SK-N-SH treated with all-trans-retinoic acid at 6 μM for 48 hours (cell line): ENCODE measurements around the gene WNT7A.

Experiments
- ARNTL ChIP-seq: fragments of 450-650 bp; formaldehyde crosslinking; IDR thresholded peaks from 2 replicates; pipeline ENCODE4 v1.5.0; 2020; ENCODE audit warnings: low read depth, mild to moderate bottlenecking, moderate library complexity, borderline replicate concordance
- CREB5 ChIP-seq: fragments of 250-450 bp; sonication (Bioruptor Pico); IDR thresholded peaks from 2 replicates; pipeline ENCODE4 v1.5.1; 2020; ENCODE audit warnings: low read depth, mild to moderate bottlenecking, moderate library complexity
- CSDC2 ChIP-seq: fragments of 250-450 bp; sonication (Bioruptor Pico); IDR thresholded peaks from 2 replicates; pipeline ENCODE4 v1.5.0; 2020; ENCODE audit warnings: mild to moderate bottlenecking, moderate library complexity
- CSRNP3 ChIP-seq: fragments of 250-450 bp; sonication (Bioruptor Pico); IDR thresholded peaks from 2 replicates; pipeline ENCODE4 v1.5.1; 2021; ENCODE audit warnings: mild to moderate bottlenecking, moderate library complexity
- ESRRG ChIP-seq: fragments of 250-450 bp; sonication (Bioruptor Pico); IDR thresholded peaks from 2 replicates; pipeline ENCODE4 v1.6.1; 2021; ENCODE audit warnings: mild to moderate bottlenecking
- GLIS3 ChIP-seq: fragments of 250-450 bp; sonication (Bioruptor Pico); IDR thresholded peaks from 2 replicates; pipeline ENCODE4 v1.5.0; 2020; ENCODE audit warnings: mild to moderate bottlenecking, moderate library complexity
- OSR1 ChIP-seq: fragments of 250-450 bp; sonication (Bioruptor Pico); IDR thresholded peaks from 2 replicates; pipeline ENCODE4 v1.8.0; 2022; ENCODE audit warnings: moderate library complexity, mild to moderate bottlenecking, inconsistent platforms
- PATZ1 ChIP-seq: fragments of 250-450 bp; sonication (Bioruptor Pico); IDR thresholded peaks from 2 replicates; pipeline ENCODE4 v1.8.0; 2020; ENCODE audit warnings: mild to moderate bottlenecking, moderate library complexity, borderline replicate concordance
- PPARA ChIP-seq: fragments of 250-450 bp; sonication (Bioruptor Pico); IDR thresholded peaks from 2 replicates; pipeline ENCODE4 v1.5.0; 2020; ENCODE audit warnings: mild to moderate bottlenecking, borderline replicate concordance
- RARB ChIP-seq: fragments of 250-450 bp; sonication (Bioruptor Pico); IDR thresholded peaks from 2 replicates; pipeline ENCODE4 v1.8.0; 2021; ENCODE audit warnings: mild to moderate bottlenecking, moderate library complexity
- ZC3H10 ChIP-seq: fragments of 250-450 bp; sonication (Bioruptor Pico); IDR thresholded peaks from 2 replicates; pipeline ENCODE4 v1.5.1; 2021; ENCODE audit warnings: mild to moderate bottlenecking, moderate library complexity
- ZFP3 ChIP-seq: fragments of 250-450 bp; sonication (Bioruptor Pico); IDR thresholded peaks from 2 replicates; pipeline ENCODE4 v1.5.0; 2020; ENCODE audit warnings: mild to moderate bottlenecking, moderate library complexity
- ZNF8 ChIP-seq: fragments of 450-650 bp; formaldehyde crosslinking; IDR thresholded peaks from 2 replicates; pipeline ENCODE4 v1.5.0; 2020; ENCODE audit warnings: mild to moderate bottlenecking, moderate library complexity

GRCh38 chr3:13883681-13884080 lies 3.8 kb upstream of the WNT7A start:
- TF ChIP-seq PATZ1 (CRISPR knock-in tag) (no peak), GLIS3 (CRISPR knock-in tag) (no peak), ZNF8 (CRISPR knock-in tag) (no peak), ZFP3 (no peak), CSDC2 (CRISPR knock-in tag) (no peak), ARNTL (no peak), RARB (CRISPR knock-in tag) (no peak), PPARA (no peak), CSRNP3 (no peak), CREB5 (CRISPR knock-in tag) (no peak), OSR1 (CRISPR knock-in tag) (no peak), ESRRG (CRISPR knock-in tag) (no peak), ZC3H10 (CRISPR knock-in tag) (no peak)
